Lung (tissue), 12 donors: ENCODE results near the gene EIF6. TPM values are rescaled to one million over a fixed set of nuclear protein-coding genes. Genes with fewer than 3 reads are reported as not detected.

ENCODE experiments used
- ATAC-seq: fragments of 200-7000 bp; cut with Tn5 transposase; one replicate; pipeline ENCODE4 v1.9.1; 2020; ENCODE audit warnings: moderate number of reproducible peaks; ENCODE audit not compliant: insufficient read depth, low FRiP score
- DNase-seq, 3 donors: peaks; one replicate each; pipeline ENCODE4 v3.0.0-alpha.2; 2013 to 2017
- H3K27ac ChIP-seq, 2 donors: one replicate each; pipeline ENCODE4 v1.5.1; 2013; ENCODE audit warnings: mild to moderate bottlenecking in 2 of 2, moderate library complexity in 2 of 2, control low read depth in 1 of 2, inconsistent platforms in 1 of 2, low read depth in 1 of 2, low read length in 1 of 2
- H3K27me3 ChIP-seq, 3 donors: one replicate each; pipeline ENCODE4 v1.5.1; 2013; ENCODE audit warnings: low read length in 2 of 3; ENCODE audit not compliant: control insufficient read depth in 3 of 3, insufficient read depth in 3 of 3
- H3K36me3 ChIP-seq, 4 donors: one replicate each; pipeline ENCODE4 v1.5.1; 2013; ENCODE audit warnings: low read length in 4 of 4, mild to moderate bottlenecking in 1 of 4, moderate library complexity in 1 of 4; ENCODE audit not compliant: control insufficient read depth in 4 of 4, insufficient read depth in 4 of 4
- H3K4me1 ChIP-seq, 5 donors: one replicate each; pipeline ENCODE4 v1.5.1; 2013; ENCODE audit warnings: low read length in 5 of 5, mild to moderate bottlenecking in 2 of 5, moderate library complexity in 1 of 5; ENCODE audit not compliant: control insufficient read depth in 5 of 5, insufficient read depth in 5 of 5
- H3K4me3 ChIP-seq: one replicate; pipeline ENCODE4 v1.5.1; 2013; ENCODE audit warnings: mild to moderate bottlenecking, control low read depth, moderate library complexity
- H3K9ac ChIP-seq, 2 donors: one replicate each; pipeline ENCODE4 v1.5.1; 2013; ENCODE audit warnings: low read length in 2 of 2, control low read depth in 1 of 2; ENCODE audit not compliant: insufficient read depth in 1 of 2
- H3K9me3 ChIP-seq, 4 donors: one replicate each; pipeline ENCODE4 v1.5.1; 2013; ENCODE audit warnings: low read length in 3 of 4, mild to moderate bottlenecking in 1 of 4, moderate library complexity in 1 of 4; ENCODE audit not compliant: control insufficient read depth in 4 of 4, insufficient read depth in 3 of 4
- CTCF ChIP-seq: IDR thresholded peaks from 2 replicates; pipeline ENCODE4 v1.5.1; 2012; ENCODE audit warnings: mild to moderate bottlenecking; ENCODE audit errors: control extremely low read depth, extremely low read depth
- WGBS, 2 donors: extraction: QIAGEN DNeasy Blood & Tissue Kit; methylation state at CpG; one replicate each; pipeline ENCODE4 v1.1.7; 2013; 5-methylcytosine and 5-hydroxymethylcytosine counted together
- polyA plus RNA-seq, 2 donors: library from polyadenylated mRNA; stranded (reverse); fragments of 200-250 nt; gene quantifications; one replicate each; pipeline ENCODE4 v1.2.1, GENCODE V29; 2013
- total RNA-seq, 2 donors: library from RNA; depleted of rRNA in 1 of 2; stranded (reverse); fragments of >200 nt in 1 of 2; gene quantifications; one replicate each; pipeline ENCODE4 v1.2.1, GENCODE V29; 2014 to 2021
- donor health status: control.
- donor health status: control.
- donor health status: Bipolar disorder and iron deficiency.
- donor health status: healthy.
- donor health status: DM: yes; HTN: yes; CAD: no.

The EIF6 gene
- total and polyA plus RNA-seq, 4 donors, result 47.8 to 191 (median 118) TPM

DNA sequence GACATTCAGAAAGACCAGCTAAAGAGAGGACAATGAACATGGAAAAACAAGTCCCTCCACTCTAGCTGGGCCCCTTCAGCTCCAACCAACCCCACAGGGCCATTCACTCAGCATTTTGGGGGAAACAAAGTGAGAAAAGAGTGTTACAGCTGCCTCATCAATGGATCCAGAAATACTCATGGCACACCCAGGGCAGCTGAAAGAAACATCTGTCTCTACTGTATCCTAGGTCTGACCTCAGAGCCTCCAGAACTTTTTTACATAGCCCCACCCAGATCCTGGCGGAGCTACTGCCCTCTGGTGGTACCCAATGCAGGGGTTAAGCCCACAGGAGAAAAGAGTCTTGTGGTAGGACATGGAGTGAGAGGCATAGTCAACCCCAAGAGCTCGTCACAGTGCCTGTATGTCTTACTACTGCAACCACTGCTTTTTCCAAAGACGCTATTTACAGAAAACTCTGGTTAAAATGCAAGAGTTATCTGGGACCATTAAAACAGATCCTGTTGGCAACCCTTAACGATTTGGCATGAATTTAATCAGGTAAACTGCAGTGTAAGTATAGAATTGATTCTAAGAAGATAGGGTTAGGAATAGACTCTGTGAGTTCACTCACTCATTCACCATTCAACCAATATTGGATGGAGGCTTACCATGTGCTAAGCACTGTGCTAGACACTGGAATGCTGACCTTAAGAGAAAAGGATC, 45.0 kb upstream of the EIF6 start:
- H3K4me3 ChIP-seq, result no peak overlapping the region
- no peaks in the 10 kb centered on the region for H3K9me3 ChIP-seq
- 83 to 89% methylated on average over 4 of the region's 4 CpGs for WGBS, 2 donors
- H3K36me3 ChIP-seq, result peaks cover 0 to 6% (median 0%) of the 10 kb centered on the region in 4 donors
- peaks cover 0 to 20% (median 14%) of the 10 kb centered on the region in 5 donors for H3K4me1 ChIP-seq
- no peak for ATAC-seq
- H3K9ac ChIP-seq, result no peak overlapping the region
- H3K27ac ChIP-seq, result no peak overlapping the region
- no peaks in the 10 kb centered on the region for H3K27me3 ChIP-seq
- TF ChIP-seq CTCF, result no peak
- no peak for DNase-seq

DNA sequence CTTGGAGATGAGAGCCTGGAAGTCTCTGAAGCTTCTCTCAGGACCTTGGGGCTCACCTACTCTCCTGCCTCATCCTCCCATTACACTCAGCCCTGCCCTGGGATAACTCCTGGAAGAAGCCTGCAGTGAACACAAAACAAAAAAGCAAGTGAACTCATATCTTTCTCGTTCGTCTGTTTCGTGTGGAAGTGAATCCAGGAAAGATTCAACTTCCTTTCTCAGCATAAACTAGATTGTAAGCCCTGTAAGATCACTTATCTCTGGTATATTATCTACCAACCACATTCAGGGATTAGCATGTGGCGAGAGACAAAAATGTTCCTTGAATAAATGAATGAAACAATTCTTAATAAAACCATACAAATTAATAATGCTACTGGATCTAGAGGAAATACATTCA, 44.1 kb upstream of the EIF6 start:
- TF ChIP-seq CTCF, result no peak
- Histone ChIP-seq H3K9me3 (no peaks in the 10 kb centered on the region), H3K27me3 (no peaks in the 10 kb centered on the region), H3K36me3 (peaks cover 0 to 6% (median 0%) of the 10 kb centered on the region in 4 donors), H3K4me3 (no peak overlapping the region), H3K27ac (no peak overlapping the region), H3K9ac (no peak overlapping the region), H3K4me1 (peaks cover 0 to 11% (median 8%) of the 10 kb centered on the region in 5 donors)
- 76 to 79% methylated on average over 4 of the region's 4 CpGs for WGBS, 2 donors
- no peak for ATAC-seq
- no peak for DNase-seq

DNA sequence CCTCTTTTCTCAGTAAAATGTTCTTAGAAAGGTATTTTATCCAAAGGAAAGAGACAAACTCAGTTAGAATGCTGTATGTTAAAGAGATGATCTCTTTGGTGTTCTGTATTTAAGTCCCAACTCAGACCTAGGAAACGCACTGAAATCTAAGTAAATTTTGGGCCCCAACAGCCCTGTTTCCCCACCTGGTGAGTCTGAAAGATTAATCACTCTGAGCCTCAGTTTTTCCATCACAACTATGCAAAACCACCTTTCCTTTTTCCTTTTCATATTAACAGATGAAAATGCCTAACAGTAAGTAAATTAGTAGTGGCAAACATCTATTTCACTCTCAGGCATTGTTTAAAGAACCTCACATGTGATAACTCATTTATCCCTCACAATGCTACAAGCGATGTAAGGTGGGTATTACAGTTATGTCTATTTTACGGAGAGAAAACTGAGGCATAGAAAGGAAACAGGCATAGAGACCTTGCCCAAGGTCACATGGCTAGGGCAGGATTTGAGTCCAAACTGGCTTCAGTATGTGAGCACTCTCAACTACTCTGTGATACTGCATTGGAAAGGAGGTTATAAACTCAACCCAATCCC, 43.6 kb upstream of the EIF6 start:
- H3K36me3 ChIP-seq, result peaks cover 0 to 6% (median 0%) of the 10 kb centered on the region in 4 donors
- H3K27ac ChIP-seq, result no peak overlapping the region

More for the DNA sequence above, 43.6 kb upstream of the EIF6 start:
- DNase-seq, result no peak
- Histone ChIP-seq H3K4me1 (peaks cover 0 to 9% (median 3%) of the 10 kb centered on the region in 5 donors), H3K27me3 (no peaks in the 10 kb centered on the region), H3K9me3 (no peaks in the 10 kb centered on the region), H3K4me3 (no peak overlapping the region), H3K9ac (no peak overlapping the region)
- WGBS, 2 donors, result 94 to 97% methylated on average over 3 of the region's 3 CpGs
- ATAC-seq, result no peak
- no peak for TF ChIP-seq CTCF
